ENCODE results near the gene GRAMD1A.

The GRAMD1A gene

GRCh38 chr19:34983786-34984185 lies 16.3 kb upstream of the GRAMD1A start:
- Histone ChIP-seq H3K27me3 (no peaks in the 10 kb centered on the region), H3K9me3 (no peaks in the 10 kb centered on the region), H3K4me3 (ENCODE audit: low read depth in 1 of 2, low read length in 1 of 2) (no peak overlapping the region), H3K4me1 (ENCODE audit: control insufficient read depth in 1 of 2, insufficient read depth in 1 of 2, low read depth in 1 of 2, low read length in 1 of 2) (peaks cover 18 to 19% of the 10 kb centered on the region in 2 experiments), H3K27ac (no peak overlapping the region), H3K36me3 (no peaks in the 10 kb centered on the region)
- no peak for TF ChIP-seq CTCF (IDR thresholded peaks at IDR 0.05)

GRCh38 chr19:34984287-34984686 lies 15.8 kb upstream of the GRAMD1A start:
- Histone ChIP-seq H3K27me3 (no peaks in the 10 kb centered on the region), H3K36me3 (no peaks in the 10 kb centered on the region), H3K27ac (no peak overlapping the region), H3K4me3 (ENCODE audit: low read depth in 1 of 2, low read length in 1 of 2) (no peak overlapping the region), H3K9me3 (no peaks in the 10 kb centered on the region), H3K4me1 (ENCODE audit: control insufficient read depth in 1 of 2, insufficient read depth in 1 of 2, low read depth in 1 of 2, low read length in 1 of 2) (peaks cover 18 to 19% of the 10 kb centered on the region in 2 experiments)
- TF ChIP-seq CTCF (IDR thresholded peaks at IDR 0.05) = no peak

- Histone ChIP-seq H3K27me3 (no peaks in the 10 kb centered on the region), H3K4me1 (ENCODE audit: control insufficient read depth in 1 of 2, insufficient read depth in 1 of 2, low read depth in 1 of 2, low read length in 1 of 2) (peaks cover 18 to 24% of the 10 kb centered on the region in 2 experiments), H3K9me3 (no peaks in the 10 kb centered on the region), H3K4me3 (ENCODE audit: low read depth in 1 of 2, low read length in 1 of 2) (no peak overlapping the region), H3K27ac (peak overlapping the region; percentile 70), H3K36me3 (no peaks in the 10 kb centered on the region)
- no peak for TF ChIP-seq CTCF (IDR thresholded peaks at IDR 0.05)
Measured at GRCh38 chr19:34985249-34986022, 14.7 kb upstream of the GRAMD1A start.

DNA sequence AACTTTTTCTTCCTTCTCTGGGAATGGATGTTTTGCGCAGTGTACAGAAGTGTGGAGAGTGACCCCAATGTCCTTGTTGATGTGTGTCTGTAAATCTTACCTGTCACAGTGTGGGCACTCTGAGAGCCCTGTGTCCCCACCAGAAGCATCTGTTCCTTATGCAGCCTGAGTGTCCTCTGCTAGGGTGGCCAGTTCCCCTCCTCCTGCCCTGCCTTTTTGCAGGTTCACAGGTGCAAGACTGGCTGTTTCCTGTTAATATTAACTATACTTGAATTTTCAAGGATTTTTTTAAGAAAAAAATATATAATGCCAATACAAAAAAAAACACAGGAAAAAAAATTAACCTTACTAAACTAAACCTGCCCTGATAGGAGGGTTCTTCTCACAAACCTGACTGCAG lies 12.0 kb upstream of the GRAMD1A start:
- H3K27me3 ChIP-seq = no peaks in the 10 kb centered on the region
- H3K27ac ChIP-seq = no peak overlapping the region
- H3K4me3 ChIP-seq (ENCODE audit: low read depth in 1 of 2, low read length in 1 of 2) = no peak overlapping the region
- peaks cover 18 to 26% of the 10 kb centered on the region in 2 experiments for H3K4me1 ChIP-seq (ENCODE audit: control insufficient read depth in 1 of 2, insufficient read depth in 1 of 2, low read depth in 1 of 2, low read length in 1 of 2)
- no peaks in the 10 kb centered on the region for H3K36me3 ChIP-seq
- TF ChIP-seq CTCF (IDR thresholded peaks at IDR 0.05) = no peak
- no peaks in the 10 kb centered on the region for H3K9me3 ChIP-seq

- Histone ChIP-seq H3K36me3 (no peaks in the 10 kb centered on the region), H3K4me3 (ENCODE audit: low read depth in 1 of 2, low read length in 1 of 2) (no peak overlapping the region), H3K9me3 (no peaks in the 10 kb centered on the region), H3K27ac (no peak overlapping the region), H3K4me1 (ENCODE audit: control insufficient read depth in 1 of 2, insufficient read depth in 1 of 2, low read depth in 1 of 2, low read length in 1 of 2) (peaks cover 17 to 25% of the 10 kb centered on the region in 2 experiments), H3K27me3 (no peaks in the 10 kb centered on the region)
- no peak for TF ChIP-seq CTCF (IDR thresholded peaks at IDR 0.05)
Measured at GRCh38 chr19:34989298-34989697, 10.8 kb upstream of the GRAMD1A start.
